PFSK-1 (cell line): Measurements from ENCODE around the gene NFIB.

ENCODE experiments used
- SIN3A ChIP-seq: IDR thresholded peaks from 2 replicates; pipeline ENCODE4 v1.6.1; 2012; ENCODE audit warnings: mild to moderate bottlenecking, low read length, moderate library complexity, borderline replicate concordance; ENCODE audit not compliant: insufficient read depth
- TF ChIP-seq, protein P1 (sequence below), 2 experiments: IDR thresholded peaks; 2 replicates each; pipeline versions ENCODE4 v1.6.1 to v1.8.0; 2011 to 2012; ENCODE audit warnings: low read depth in 2 of 2, low read length in 2 of 2, control low read depth in 1 of 2, inconsistent platforms in 1 of 2, mild to moderate bottlenecking in 1 of 2, moderate library complexity in 1 of 2; ENCODE audit not compliant: insufficient read depth in 1 of 2

GRCh38 chr9:14323985-14324650 is 10.2 kb upstream of the NFIB start:
- no peak for TF ChIP-seq SIN3A
- TF ChIP-seq, protein P1, sequence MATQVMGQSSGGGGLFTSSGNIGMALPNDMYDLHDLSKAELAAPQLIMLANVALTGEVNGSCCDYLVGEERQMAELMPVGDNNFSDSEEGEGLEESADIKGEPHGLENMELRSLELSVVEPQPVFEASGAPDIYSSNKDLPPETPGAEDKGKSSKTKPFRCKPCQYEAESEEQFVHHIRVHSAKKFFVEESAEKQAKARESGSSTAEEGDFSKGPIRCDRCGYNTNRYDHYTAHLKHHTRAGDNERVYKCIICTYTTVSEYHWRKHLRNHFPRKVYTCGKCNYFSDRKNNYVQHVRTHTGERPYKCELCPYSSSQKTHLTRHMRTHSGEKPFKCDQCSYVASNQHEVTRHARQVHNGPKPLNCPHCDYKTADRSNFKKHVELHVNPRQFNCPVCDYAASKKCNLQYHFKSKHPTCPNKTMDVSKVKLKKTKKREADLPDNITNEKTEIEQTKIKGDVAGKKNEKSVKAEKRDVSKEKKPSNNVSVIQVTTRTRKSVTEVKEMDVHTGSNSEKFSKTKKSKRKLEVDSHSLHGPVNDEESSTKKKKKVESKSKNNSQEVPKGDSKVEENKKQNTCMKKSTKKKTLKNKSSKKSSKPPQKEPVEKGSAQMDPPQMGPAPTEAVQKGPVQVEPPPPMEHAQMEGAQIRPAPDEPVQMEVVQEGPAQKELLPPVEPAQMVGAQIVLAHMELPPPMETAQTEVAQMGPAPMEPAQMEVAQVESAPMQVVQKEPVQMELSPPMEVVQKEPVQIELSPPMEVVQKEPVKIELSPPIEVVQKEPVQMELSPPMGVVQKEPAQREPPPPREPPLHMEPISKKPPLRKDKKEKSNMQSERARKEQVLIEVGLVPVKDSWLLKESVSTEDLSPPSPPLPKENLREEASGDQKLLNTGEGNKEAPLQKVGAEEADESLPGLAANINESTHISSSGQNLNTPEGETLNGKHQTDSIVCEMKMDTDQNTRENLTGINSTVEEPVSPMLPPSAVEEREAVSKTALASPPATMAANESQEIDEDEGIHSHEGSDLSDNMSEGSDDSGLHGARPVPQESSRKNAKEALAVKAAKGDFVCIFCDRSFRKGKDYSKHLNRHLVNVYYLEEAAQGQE (IDR thresholded peaks at IDR 0.05; ENCODE audit: insufficient read depth in 1 of 2, low read depth in 2 of 2, low read length in 2 of 2), result no peak
